Keratinocyte (primary cell): ENCODE results near the gene RASSF9. TPM values are rescaled to one million over a fixed set of nuclear protein-coding genes. Genes with fewer than 3 reads are reported as not detected.
A peak's percentile ranks its signal among the peaks of the same experiment; 100 is the strongest.

Source experiments
- DNase-seq: peaks from one replicate; pipeline ENCODE4 v3.0.0-alpha.2; 2011; ENCODE audit warnings: low read depth, missing footprints, low spot score
- FAIRE-seq: peaks from 2 replicates; lab custom pipeline; 2011; peaks lifted over from hg19 to GRCh38; lab: Jason Lieb, UNC
- H2AFZ ChIP-seq: 2 replicates; pipeline ENCODE4 v1.6.0; 2012; ENCODE audit warnings: low read length, control low read depth, inconsistent platforms; ENCODE audit not compliant: control insufficient read depth
- H3K27ac ChIP-seq: 2 replicates; pipeline ENCODE4 v1.5.1; 2011; ENCODE audit warnings: low read length; ENCODE audit not compliant: control insufficient read depth, insufficient read depth
- H3K27me3 ChIP-seq: 3 replicates; pipeline ENCODE4 v1.6.0; 2011; ENCODE audit warnings: low read length; ENCODE audit not compliant: control insufficient read depth, insufficient read depth; ENCODE audit errors: extremely low read depth
- H3K36me3 ChIP-seq, 2 experiments: 2 replicates in 1 of 2; 3 replicates in 1 of 2; pipeline ENCODE4 v1.5.1; 2011; ENCODE audit warnings: low read length in 2 of 2, mild to moderate bottlenecking in 1 of 2; ENCODE audit not compliant: control insufficient read depth in 2 of 2, insufficient read depth in 2 of 2; ENCODE audit errors: extremely low read depth in 1 of 2
- H3K4me1 ChIP-seq: 3 replicates; pipeline ENCODE4 v1.5.1; 2011; ENCODE audit warnings: low read length; ENCODE audit not compliant: control insufficient read depth, insufficient read depth; ENCODE audit errors: extremely low read depth
- H3K4me2 ChIP-seq: 3 replicates; pipeline ENCODE4 v1.6.0; 2011; ENCODE audit warnings: low read depth, low read length; ENCODE audit not compliant: control insufficient read depth, insufficient read depth; ENCODE audit errors: extremely low read depth
- H3K4me3 ChIP-seq, 3 experiments: fragments of 200-600 bp in 1 of 3; sonication (generic) in 1 of 3; 2 replicates in 2 of 3; 3 replicates in 1 of 3; pipeline ENCODE4 v1.5.1; 2011 to 2016; ENCODE audit warnings: low read length in 3 of 3, mild to moderate bottlenecking in 3 of 3, control low read depth in 2 of 3, inconsistent platforms in 1 of 3, low read depth in 1 of 3, mixed read lengths in 1 of 3, mixed run types in 1 of 3, moderate library complexity in 1 of 3; ENCODE audit not compliant: control insufficient read depth in 2 of 3, insufficient read depth in 2 of 3; ENCODE audit errors: extremely low read depth in 1 of 3
- H3K79me2 ChIP-seq: 2 replicates; pipeline ENCODE4 v1.6.0; 2012; ENCODE audit warnings: low read length; ENCODE audit not compliant: control insufficient read depth, insufficient read depth
- H3K9ac ChIP-seq: 3 replicates; pipeline ENCODE4 v1.6.0; 2011; ENCODE audit warnings: low read length; ENCODE audit not compliant: control insufficient read depth, insufficient read depth; ENCODE audit errors: extremely low read depth
- H3K9me1 ChIP-seq: 3 replicates; pipeline ENCODE4 v1.6.0; 2011; ENCODE audit warnings: low read length; ENCODE audit not compliant: control insufficient read depth, insufficient read depth; ENCODE audit errors: extremely low read depth
- H3K9me3 ChIP-seq: 2 replicates; pipeline ENCODE4 v1.5.1; 2012; ENCODE audit warnings: low read depth, low read length; ENCODE audit not compliant: control insufficient read depth
- H4K20me1 ChIP-seq: 3 replicates; pipeline ENCODE4 v1.6.0; 2011; ENCODE audit warnings: low read length; ENCODE audit not compliant: control insufficient read depth, insufficient read depth; ENCODE audit errors: extremely low read depth
- EZH2 ChIP-seq: IDR thresholded peaks from one replicate; pipeline ENCODE4 v1.6.1; 2012; ENCODE audit warnings: inconsistent platforms, mild to moderate bottlenecking, low read length, moderate library complexity
- dilution Hi-C: fragments of 300-500 bp; cut with MboI; formaldehyde crosslinking; loops from one replicate; pipeline ENCODE4 v1.7.0; 2020; ENCODE audit warnings: low sequenced_read_pairs; ENCODE audit not compliant: extremely low pct_ligation_motif_present
- polyA plus RNA-seq, 5 experiments: library from polyadenylated mRNA; depleted of rRNA in 3 of 5; stranded (reverse) in 3 of 5; stranded (forward) in 1 of 5; unstranded in 1 of 5; fragments of >200 nt; gene quantifications; 1 replicate in 1 of 5; 2 replicates in 3 of 5; 3 replicates in 1 of 5; pipeline versions ENCODE4 v1.2.1 to v1.2.3, GENCODE V29; 2011 to 2012; ENCODE audit warnings: missing spikeins in 2 of 5, low read depth in 1 of 5, low replicate concordance in 1 of 5
- TF ChIP-seq, protein P1 (sequence below), 3 experiments: IDR thresholded peaks in 1 of 3; conservative IDR thresholded peaks in 1 of 3; optimal IDR thresholded peaks in 1 of 3; 2 replicates in 2 of 3; 3 replicates in 1 of 3; pipeline versions ENCODE3 to v1.5.1; 2011; ENCODE audit warnings: low read length in 3 of 3, mild to moderate bottlenecking in 3 of 3, moderate library complexity in 2 of 3, control low read depth in 1 of 3, inconsistent platforms in 1 of 3; ENCODE audit not compliant: insufficient read depth in 2 of 3; ENCODE audit errors: extremely low read depth in 1 of 3

RASSF9 gene
- polyA plus RNA-seq, 1 donor (not counting 4 experiments of a cell fraction or from before 2014, with no cell fraction given): 4.2 TPM

DNA sequence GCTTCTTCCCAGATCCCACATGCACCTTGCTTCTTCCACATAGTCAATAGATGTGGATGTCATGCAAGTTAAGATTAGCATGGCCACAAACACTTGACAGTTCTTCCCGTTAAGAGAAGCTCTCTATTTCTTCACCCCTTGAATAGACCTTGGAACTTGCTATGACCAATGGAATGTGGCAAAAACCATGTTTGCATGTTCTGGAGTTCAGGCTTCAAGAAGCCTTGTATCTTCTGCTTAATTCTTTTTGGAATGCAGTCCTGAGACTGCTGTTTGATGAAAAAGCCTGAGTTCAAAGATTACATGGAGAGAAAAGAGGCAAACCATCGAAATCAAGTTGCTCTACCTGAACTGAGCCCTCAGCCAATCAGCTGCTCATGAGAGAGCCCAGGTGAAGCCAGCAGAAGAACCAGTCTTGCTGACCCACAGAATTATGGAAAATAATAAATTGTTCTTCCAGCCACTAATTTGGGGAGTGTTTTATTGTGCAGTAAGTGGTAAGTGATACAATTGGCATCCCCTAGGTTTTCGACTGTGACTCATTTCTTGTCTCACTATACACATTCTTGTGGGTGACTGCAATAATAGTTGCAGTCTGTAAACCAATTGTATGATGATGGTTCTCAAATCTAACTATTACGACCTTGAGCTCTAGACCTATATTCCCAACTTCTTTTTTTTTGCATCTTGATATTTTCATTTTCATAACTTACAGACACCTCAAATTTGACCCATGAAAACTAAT, 12.6 kb downstream of the RASSF9 start:
- Histone ChIP-seq H3K4me3 (no peak overlapping the region), H3K27ac (no peak overlapping the region), H3K36me3 (no peaks in the 10 kb centered on the region), H3K4me2 (no peak overlapping the region), H3K9ac (no peak overlapping the region), H4K20me1 (no peaks in the 10 kb centered on the region), H3K27me3 (no peaks in the 10 kb centered on the region), H3K9me1 (no peaks in the 10 kb centered on the region), H3K4me1 (peaks cover 19% of the 10 kb centered on the region), H2AFZ (no peak overlapping the region), H3K79me2 (peaks cover 3% of the 10 kb centered on the region), H3K9me3 (no peaks in the 10 kb centered on the region)
- no peak for TF ChIP-seq EZH2
- TF ChIP-seq, protein P1, sequence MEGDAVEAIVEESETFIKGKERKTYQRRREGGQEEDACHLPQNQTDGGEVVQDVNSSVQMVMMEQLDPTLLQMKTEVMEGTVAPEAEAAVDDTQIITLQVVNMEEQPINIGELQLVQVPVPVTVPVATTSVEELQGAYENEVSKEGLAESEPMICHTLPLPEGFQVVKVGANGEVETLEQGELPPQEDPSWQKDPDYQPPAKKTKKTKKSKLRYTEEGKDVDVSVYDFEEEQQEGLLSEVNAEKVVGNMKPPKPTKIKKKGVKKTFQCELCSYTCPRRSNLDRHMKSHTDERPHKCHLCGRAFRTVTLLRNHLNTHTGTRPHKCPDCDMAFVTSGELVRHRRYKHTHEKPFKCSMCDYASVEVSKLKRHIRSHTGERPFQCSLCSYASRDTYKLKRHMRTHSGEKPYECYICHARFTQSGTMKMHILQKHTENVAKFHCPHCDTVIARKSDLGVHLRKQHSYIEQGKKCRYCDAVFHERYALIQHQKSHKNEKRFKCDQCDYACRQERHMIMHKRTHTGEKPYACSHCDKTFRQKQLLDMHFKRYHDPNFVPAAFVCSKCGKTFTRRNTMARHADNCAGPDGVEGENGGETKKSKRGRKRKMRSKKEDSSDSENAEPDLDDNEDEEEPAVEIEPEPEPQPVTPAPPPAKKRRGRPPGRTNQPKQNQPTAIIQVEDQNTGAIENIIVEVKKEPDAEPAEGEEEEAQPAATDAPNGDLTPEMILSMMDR (optimal IDR thresholded peaks at IDR 0.05 in 1 of 3, IDR thresholded peaks at IDR 0.05 in 1 of 3, conservative IDR thresholded peaks at IDR 0.05 in 1 of 3; ENCODE audit: extremely low read depth in 1 of 3, insufficient read depth in 2 of 3, low read length in 3 of 3): no peak
- dilution Hi-C loops: no loop called here
- DNase-seq (no peak), FAIRE-seq (peak; percentile 84)

DNA sequence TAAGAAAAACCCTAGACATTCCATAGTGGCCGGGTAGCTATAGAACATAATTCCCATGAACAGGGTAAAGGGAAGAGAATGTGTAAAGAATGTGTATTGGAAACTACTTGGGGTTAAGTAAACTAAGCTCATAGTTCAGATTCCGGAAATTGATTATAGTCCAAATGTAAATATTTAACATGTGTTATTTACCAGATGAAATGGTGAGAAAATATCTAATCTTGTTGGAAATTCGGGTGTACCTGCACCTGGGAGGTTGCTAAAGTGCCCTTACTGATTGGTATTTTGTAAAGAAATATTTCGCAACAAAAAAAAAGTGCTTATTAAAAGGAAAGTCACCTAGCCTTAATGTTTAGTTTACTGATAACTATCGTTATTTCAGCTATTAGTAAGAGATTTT, 14.4 kb downstream of the RASSF9 start:
- no peaks in the 10 kb centered on the region for H3K27me3 ChIP-seq
- H3K4me2 ChIP-seq: no peak overlapping the region
- no peak for DNase-seq
- H2AFZ ChIP-seq: no peak overlapping the region
- H3K9ac ChIP-seq: no peak overlapping the region
- no peak overlapping the region for H3K27ac ChIP-seq
- no peaks in the 10 kb centered on the region for H3K79me2 ChIP-seq
- TF ChIP-seq, protein P1 (optimal IDR thresholded peaks at IDR 0.05 in 1 of 3, IDR thresholded peaks at IDR 0.05 in 1 of 3, conservative IDR thresholded peaks at IDR 0.05 in 1 of 3; ENCODE audit: extremely low read depth in 1 of 3, insufficient read depth in 2 of 3, low read length in 3 of 3): no peak
- no peak for TF ChIP-seq EZH2
- no peak overlapping the region for H3K4me3 ChIP-seq
- dilution Hi-C loops: no loop called here
- no peak for FAIRE-seq
- no peaks in the 10 kb centered on the region for H3K36me3 ChIP-seq
- no peaks in the 10 kb centered on the region for H4K20me1 ChIP-seq
- H3K9me1 ChIP-seq: no peaks in the 10 kb centered on the region
- no peaks in the 10 kb centered on the region for H3K9me3 ChIP-seq
- peaks cover 17% of the 10 kb centered on the region for H3K4me1 ChIP-seq
